SK-N-SH (cell line): ENCODE measurements around the gene DNASE2B. TPM values are rescaled to one million over a fixed set of nuclear protein-coding genes. Genes with fewer than 3 reads are reported as not detected.

ENCODE experiments used
- CTCF ChIA-PET: fragments of 300-600, 350-600 bp; formaldehyde crosslinking; extraction: SDS; loops from one replicate; lab custom pipeline; 2021; lab: Yijun Ruan, JAX
- POLR2A ChIA-PET: fragments of 350-600 bp; sonication (Branson Sonifier 250); formaldehyde crosslinking; extraction: SDS; loops from one replicate; lab custom pipeline; 2020; ENCODE audit warnings: antibody characterized with exemption, inconsistent platforms; lab: Yijun Ruan, JAX
- DNase-seq: peaks from one replicate; pipeline ENCODE4 v3.0.0; 2012
- H2AFZ ChIP-seq: fragments of 200-600 bp; sonication (generic); 2 replicates; pipeline ENCODE4 v1.8.1; 2016; ENCODE audit warnings: antibody characterized with exemption, mild to moderate bottlenecking, low read depth
- H3F3A ChIP-seq: fragments of 200-600 bp; sonication (generic); replicated peaks from 2 replicates; pipeline ENCODE3; 2016; ENCODE audit warnings: antibody characterized with exemption, mild to moderate bottlenecking; ENCODE audit not compliant: insufficient read depth
- H3K27ac ChIP-seq, 2 experiments: fragments of 200-500 bp in 1 of 2; fragments of 200-600 bp in 1 of 2; sonication (Bioruptor generic) in 1 of 2; sonication (generic), shearing (Covaris generic) in 1 of 2; 2 replicates each; pipeline versions ENCODE4 v1.5.1 to v1.6.1; 2014 to 2016; ENCODE audit warnings: low read depth in 2 of 2, inconsistent platforms in 1 of 2, low read length in 1 of 2, mild to moderate bottlenecking in 1 of 2, mixed read lengths in 1 of 2
- H3K27me3 ChIP-seq: fragments of 200-600 bp; sonication (generic), shearing (Covaris generic); 2 replicates; pipeline ENCODE4 v1.6.1; 2016; ENCODE audit warnings: mixed run types; ENCODE audit not compliant: insufficient read depth
- H3K36me3 ChIP-seq, 2 experiments: fragments of 200-500 bp in 1 of 2; fragments of 200-600 bp in 1 of 2; sonication (Bioruptor generic) in 1 of 2; sonication (generic) in 1 of 2; replicated peaks in 1 of 2; 2 replicates each; pipeline versions ENCODE3 to v1.5.1; 2014 to 2016; ENCODE audit warnings: low read length in 1 of 2, mild to moderate bottlenecking in 1 of 2; ENCODE audit not compliant: insufficient read depth in 2 of 2, control insufficient read depth in 1 of 2
- H3K4me1 ChIP-seq, 2 experiments: fragments of 200-500 bp in 1 of 2; fragments of 200-600 bp in 1 of 2; sonication (Bioruptor generic) in 1 of 2; sonication (generic), shearing (Covaris generic) in 1 of 2; 2 replicates each; pipeline versions ENCODE4 v1.5.1 to v1.6.1; 2014 to 2016; ENCODE audit warnings: low read depth in 1 of 2, low read length in 1 of 2, mixed run types in 1 of 2; ENCODE audit not compliant: insufficient read depth in 2 of 2, control insufficient read depth in 1 of 2
- H3K4me2 ChIP-seq: fragments of 200-600 bp; sonication (generic), shearing (Covaris generic); 2 replicates; pipeline ENCODE4 v1.6.1; 2017; ENCODE audit warnings: mixed run types
- H3K4me3 ChIP-seq, 2 experiments: fragments of 200-500 bp in 1 of 2; fragments of 200-600 bp in 1 of 2; sonication (Bioruptor generic) in 1 of 2; sonication (generic), shearing (Covaris generic) in 1 of 2; 2 replicates each; pipeline versions ENCODE4 v1.5.1 to v1.8.1; 2014 to 2016; ENCODE audit warnings: low read depth in 2 of 2, inconsistent platforms in 1 of 2, low read length in 1 of 2, mild to moderate bottlenecking in 1 of 2, mixed read lengths in 1 of 2, moderate library complexity in 1 of 2
- H3K79me2 ChIP-seq: fragments of 200-600 bp; sonication (generic); 2 replicates; pipeline ENCODE4 v1.8.1; 2017; ENCODE audit warnings: mild to moderate bottlenecking; ENCODE audit not compliant: insufficient read depth
- H3K9ac ChIP-seq: fragments of 200-600 bp; sonication (generic); 2 replicates; pipeline ENCODE4 v1.6.1; 2017; ENCODE audit warnings: mixed run types
- H3K9me2 ChIP-seq: fragments of 200-600 bp; sonication (generic); 2 replicates; pipeline ENCODE4 v1.6.1; 2017; ENCODE audit warnings: mixed run types
- H3K9me3 ChIP-seq: fragments of 200-600 bp; sonication (generic); 2 replicates; pipeline ENCODE4 v1.6.1; 2017; ENCODE audit warnings: mixed run types, mild to moderate bottlenecking, moderate library complexity
- H4K20me1 ChIP-seq: fragments of 200-600 bp; sonication (generic); 2 replicates; pipeline ENCODE4 v1.6.1; 2017; ENCODE audit warnings: mild to moderate bottlenecking, mixed run types; ENCODE audit not compliant: insufficient read depth
- CHD2 ChIP-seq: fragments of 150-350 bp; IDR thresholded peaks from 2 replicates; pipeline ENCODE4 v1.6.1; 2018; ENCODE audit warnings: low read length; ENCODE audit not compliant: partially characterized antibody
- ELF1 ChIP-seq: IDR thresholded peaks from 2 replicates; pipeline ENCODE4 v1.4.0; 2012
- EP300 ChIP-seq, 2 experiments: IDR thresholded peaks; 2 replicates each; pipeline versions ENCODE4 v1.4.0 to v1.6.1; 2012; ENCODE audit warnings: borderline replicate concordance in 1 of 2, low read depth in 1 of 2, low read length in 1 of 2
- GABPA ChIP-seq: IDR thresholded peaks from 2 replicates; pipeline ENCODE4 v1.4.0; 2012; ENCODE audit warnings: low read depth, mild to moderate bottlenecking
- GATA2 ChIP-seq: sonication (generic); formaldehyde crosslinking; IDR thresholded peaks from 2 replicates; pipeline ENCODE4 v1.5.0; 2020; ENCODE audit warnings: mild to moderate bottlenecking, missing genetic modification reagents
- IRF3 ChIP-seq: fragments of 150-350 bp; IDR thresholded peaks from 2 replicates; pipeline ENCODE4 v1.6.1; 2016; ENCODE audit warnings: mild to moderate bottlenecking, low read depth, low read length
- MAX ChIP-seq: IDR thresholded peaks from 2 replicates; pipeline ENCODE4 v1.4.0; 2012; ENCODE audit warnings: low read depth
- MXI1 ChIP-seq: IDR thresholded peaks from 2 replicates; pipeline ENCODE4 v1.6.1; 2012; ENCODE audit warnings: mild to moderate bottlenecking, low read depth, low read length, improper control_type of control experiment
- POLR2AphosphoS5 ChIP-seq: IDR thresholded peaks from 2 replicates; pipeline ENCODE4 v1.6.1; 2012; ENCODE audit warnings: low read depth, low read length
- RAD21 ChIP-seq: IDR thresholded peaks from 2 replicates; pipeline ENCODE4 v1.6.1; 2012; ENCODE audit warnings: mild to moderate bottlenecking, low read length
- RCOR1 ChIP-seq: fragments of 150-350 bp; IDR thresholded peaks from 2 replicates; pipeline ENCODE4 v1.6.1; 2017; ENCODE audit warnings: antibody characterized with exemption, low read length
- RFX5 ChIP-seq: IDR thresholded peaks from 2 replicates; pipeline ENCODE4 v1.6.1; 2012; ENCODE audit warnings: mild to moderate bottlenecking, improper control_type of control experiment, low read length
- TCF12 ChIP-seq: IDR thresholded peaks from 2 replicates; pipeline ENCODE4 v1.4.0; 2012
- USF2 ChIP-seq: fragments of 150-350 bp; IDR thresholded peaks from 2 replicates; pipeline ENCODE4 v1.6.1; 2017; ENCODE audit warnings: antibody characterized with exemption, low read length, low read depth, borderline replicate concordance
- WGBS: methylation state at CpG from one replicate; pipeline ENCODE4 v1.1.6; 2017; ENCODE audit warnings: low lambda C conversion rate; 5-methylcytosine and 5-hydroxymethylcytosine counted together
- polyA plus RNA-seq, 3 experiments: library from polyadenylated mRNA; depleted of rRNA; stranded (reverse); fragments of >200 nt; gene quantifications; 2 replicates each; pipeline ENCODE4 v1.2.3, GENCODE V29; 2012

Gene DNASE2B
- polyA plus RNA-seq, 1 of the 3 experiments (the other 2 are of a cell fraction) = 0.03 TPM

GRCh38 chr1:84370266-84370665 lies 28.0 kb upstream of the DNASE2B start:
- ChIA-PET CTCF (no interaction called here), POLR2A (no interaction called here)
- Histone ChIP-seq H3K79me2 (no peaks in the 10 kb centered on the region), H3K4me1 (peaks cover 2 to 20% of the 10 kb centered on the region in 2 experiments; a peak in 3 of 4 replicates), H4K20me1 (no peaks in the 10 kb centered on the region), H3K4me3 (no peak overlapping the region), H3F3A (peaks cover 7% of the 10 kb centered on the region), H3K9me3 (no peaks in the 10 kb centered on the region), H2AFZ (no peak overlapping the region), H3K27ac (no peak overlapping the region), H3K9ac (no peak overlapping the region), H3K4me2 (no peak overlapping the region), H3K36me3 (no peaks in the 10 kb centered on the region), H3K27me3 (no peaks in the 10 kb centered on the region), H3K9me2 (no peaks in the 10 kb centered on the region)
- TF ChIP-seq POLR2AphosphoS5 (no peak), RCOR1 (no peak), IRF3 (no peak), TCF12 (no peak), MXI1 (no peak)
- 100% methylated on average over 1 of the region's 1 CpG for WGBS
- no peak for DNase-seq

- H3K27ac ChIP-seq = no peak overlapping the region
- WGBS = 88% methylated on average over 4 of the region's 4 CpGs
- H3F3A ChIP-seq = peaks cover 3% of the 10 kb centered on the region
- H3K27me3 ChIP-seq = no peaks in the 10 kb centered on the region
- no peak for TF ChIP-seq GATA2 (CRISPR knock-in tag)
- no peak for TF ChIP-seq RAD21
- no peak for TF ChIP-seq USF2
- no peak for TF ChIP-seq CHD2
- TF ChIP-seq EP300 (IDR thresholded peaks at IDR 0.05; ENCODE audit: borderline replicate concordance in 1 of 2, low read depth in 1 of 2, low read length in 1 of 2) = no peak
- no peak for TF ChIP-seq RCOR1
- no peak for TF ChIP-seq ELF1
- no peak for TF ChIP-seq TCF12
- TF ChIP-seq MAX = no peak
- TF ChIP-seq RFX5 = no peak
- no peak for TF ChIP-seq GABPA
- H3K4me1 ChIP-seq = peaks cover 1 to 20% of the 10 kb centered on the region in 2 experiments
- no peaks in the 10 kb centered on the region for H3K36me3 ChIP-seq
- CTCF ChIA-PET = no interaction called here
- DNase-seq = no peak
- no peaks in the 10 kb centered on the region for H3K79me2 ChIP-seq
- no peaks in the 10 kb centered on the region for H4K20me1 ChIP-seq
- no peak overlapping the region for H3K9ac ChIP-seq
- no peak overlapping the region for H2AFZ ChIP-seq
- POLR2A ChIA-PET = no interaction called here
- H3K9me2 ChIP-seq = no peaks in the 10 kb centered on the region
- H3K4me2 ChIP-seq = no peak overlapping the region
- H3K9me3 ChIP-seq = no peaks in the 10 kb centered on the region
- H3K4me3 ChIP-seq = no peak overlapping the region
These were observed 27.4 kb upstream of the DNASE2B start for GRCh38 chr1:84370831-84371394.
